ENCODE measurements around the gene CTCF.

Gene CTCF

GRCh38 chr16:67661101-67661761, 98.9 kb downstream of the CTCF start:
- peak; percentile 55 for DNase-seq
- H3K4me1 Mint-ChIP-seq = peaks cover 40% of the 10 kb centered on the region
- peak overlapping the region; percentile 61 for H3K27ac Mint-ChIP-seq
- H3K36me3 Mint-ChIP-seq (ENCODE audit: low read depth) = peaks cover 15% of the 10 kb centered on the region
- peak overlapping the region; percentile 85 for H3K4me3 Mint-ChIP-seq
- H3K9me3 Mint-ChIP-seq = no peaks in the 10 kb centered on the region
- H3K27me3 Mint-ChIP-seq (ENCODE audit: low read depth, poor library complexity) = peaks cover 21% of the 10 kb centered on the region
- TF ChIP-seq CTCF (IDR thresholded peaks at IDR 0.05) = no peak

GRCh38 chr16:67661886-67662652, 99.7 kb downstream of the CTCF start:
- Mint-ChIP-seq H3K27ac (no peak overlapping the region), H3K4me1 (peaks cover 42% of the 10 kb centered on the region), H3K27me3 (ENCODE audit: low read depth, poor library complexity) (peaks cover 21% of the 10 kb centered on the region), H3K36me3 (ENCODE audit: low read depth) (peaks cover 15% of the 10 kb centered on the region), H3K9me3 (no peaks in the 10 kb centered on the region), H3K4me3 (no peak overlapping the region)
- DNase-seq = no peak
- TF ChIP-seq CTCF (IDR thresholded peaks at IDR 0.05) = no peak

GRCh38 chr16:67662653-67663010, 100.3 kb downstream of the CTCF start:
- H3K36me3 Mint-ChIP-seq (ENCODE audit: low read depth) = peaks cover 15% of the 10 kb centered on the region
- no peak for TF ChIP-seq CTCF (IDR thresholded peaks at IDR 0.05)
- H3K27ac Mint-ChIP-seq = no peak overlapping the region
- H3K4me1 Mint-ChIP-seq = peaks cover 47% of the 10 kb centered on the region
- peaks cover 21% of the 10 kb centered on the region for H3K27me3 Mint-ChIP-seq (ENCODE audit: low read depth, poor library complexity)
- H3K4me3 Mint-ChIP-seq = no peak overlapping the region
- no peaks in the 10 kb centered on the region for H3K9me3 Mint-ChIP-seq
- DNase-seq = no peak

- Mint-ChIP-seq H3K4me3 (no peak overlapping the region), H3K27ac (no peak overlapping the region), H3K36me3 (ENCODE audit: low read depth) (peaks cover 15% of the 10 kb centered on the region), H3K4me1 (peaks cover 47% of the 10 kb centered on the region), H3K9me3 (no peaks in the 10 kb centered on the region), H3K27me3 (ENCODE audit: low read depth, poor library complexity) (peaks cover 21% of the 10 kb centered on the region)
- peak; percentile 22 for TF ChIP-seq CTCF (IDR thresholded peaks at IDR 0.05)
- DNase-seq = no peak
Measured at GRCh38 chr16:67663151-67663876, 101.0 kb downstream of the CTCF start.

GRCh38 chr16:67663877-67664222, 101.5 kb downstream of the CTCF start:
- H3K27me3 Mint-ChIP-seq (ENCODE audit: low read depth, poor library complexity) = peaks cover 21% of the 10 kb centered on the region
- no peaks in the 10 kb centered on the region for H3K9me3 Mint-ChIP-seq
- no peak for TF ChIP-seq CTCF (IDR thresholded peaks at IDR 0.05)
- no peak for DNase-seq
- no peak overlapping the region for H3K27ac Mint-ChIP-seq
- H3K4me1 Mint-ChIP-seq = peaks cover 47% of the 10 kb centered on the region
- H3K36me3 Mint-ChIP-seq (ENCODE audit: low read depth) = peaks cover 15% of the 10 kb centered on the region
- H3K4me3 Mint-ChIP-seq = no peak overlapping the region

Data from nephron progenitor cell (in vitro differentiated cells).